Medulla oblongata (tissue), 1 donor: ENCODE data around the gene ZEB2.

Experiments
- DNase-seq: peaks from one replicate; pipeline ENCODE4 v3.0.0-alpha.2; 2015; ENCODE audit errors: extremely low spot score

ZEB2 gene

DNA sequence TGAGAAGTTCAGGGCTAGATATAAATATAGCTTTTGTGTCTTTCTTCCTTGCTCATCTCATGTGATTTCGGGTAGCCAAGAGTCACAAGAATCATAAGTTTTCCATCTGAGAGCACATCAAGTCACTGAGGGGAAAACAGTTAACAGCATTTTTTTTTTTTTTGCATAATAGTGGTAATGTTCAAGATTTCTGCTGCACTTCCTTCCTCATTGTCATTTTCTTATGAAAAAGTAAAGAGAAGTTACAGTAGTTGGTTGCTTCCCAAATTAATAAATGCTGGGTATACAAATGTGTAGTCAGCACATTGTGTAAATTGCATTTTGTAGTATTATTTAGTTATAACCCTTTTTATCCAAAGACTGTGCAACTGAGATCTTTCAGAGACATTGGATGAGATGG, 93.6 kb downstream of the ZEB2 start:
- no peak for DNase-seq

DNA sequence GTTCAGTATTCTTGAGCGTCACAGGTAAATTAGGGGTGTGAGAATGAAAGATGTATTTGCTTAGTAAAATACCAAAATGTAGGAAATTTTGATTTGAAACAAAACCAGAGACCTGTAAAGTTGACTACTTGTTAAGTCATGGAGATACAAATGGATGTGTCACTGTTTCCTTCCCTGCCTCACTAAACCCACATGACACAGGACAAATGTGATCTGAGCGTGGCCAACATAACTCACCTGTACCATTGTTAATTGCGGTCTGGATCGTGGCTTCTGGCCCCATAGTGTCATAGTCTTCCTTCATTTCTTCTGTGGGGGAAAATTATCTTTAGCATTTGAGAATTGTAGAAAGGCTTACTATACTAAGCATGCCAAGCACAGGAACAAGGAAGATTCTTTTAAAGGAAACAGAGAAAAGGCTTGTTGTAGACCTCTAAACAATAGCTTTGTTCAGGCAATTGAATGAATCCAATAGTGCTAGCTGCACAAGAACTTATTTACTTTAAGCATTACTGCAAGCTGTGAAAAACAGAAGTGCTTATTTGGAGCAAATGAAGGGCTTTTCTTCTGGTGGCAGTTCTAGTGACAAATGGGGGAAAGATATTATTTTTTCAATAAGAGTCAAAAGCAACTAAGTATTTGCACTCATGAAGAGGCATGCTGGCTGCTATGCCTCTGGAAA, 95.2 kb downstream of the ZEB2 start:
- DNase-seq: peak; percentile 92

DNA sequence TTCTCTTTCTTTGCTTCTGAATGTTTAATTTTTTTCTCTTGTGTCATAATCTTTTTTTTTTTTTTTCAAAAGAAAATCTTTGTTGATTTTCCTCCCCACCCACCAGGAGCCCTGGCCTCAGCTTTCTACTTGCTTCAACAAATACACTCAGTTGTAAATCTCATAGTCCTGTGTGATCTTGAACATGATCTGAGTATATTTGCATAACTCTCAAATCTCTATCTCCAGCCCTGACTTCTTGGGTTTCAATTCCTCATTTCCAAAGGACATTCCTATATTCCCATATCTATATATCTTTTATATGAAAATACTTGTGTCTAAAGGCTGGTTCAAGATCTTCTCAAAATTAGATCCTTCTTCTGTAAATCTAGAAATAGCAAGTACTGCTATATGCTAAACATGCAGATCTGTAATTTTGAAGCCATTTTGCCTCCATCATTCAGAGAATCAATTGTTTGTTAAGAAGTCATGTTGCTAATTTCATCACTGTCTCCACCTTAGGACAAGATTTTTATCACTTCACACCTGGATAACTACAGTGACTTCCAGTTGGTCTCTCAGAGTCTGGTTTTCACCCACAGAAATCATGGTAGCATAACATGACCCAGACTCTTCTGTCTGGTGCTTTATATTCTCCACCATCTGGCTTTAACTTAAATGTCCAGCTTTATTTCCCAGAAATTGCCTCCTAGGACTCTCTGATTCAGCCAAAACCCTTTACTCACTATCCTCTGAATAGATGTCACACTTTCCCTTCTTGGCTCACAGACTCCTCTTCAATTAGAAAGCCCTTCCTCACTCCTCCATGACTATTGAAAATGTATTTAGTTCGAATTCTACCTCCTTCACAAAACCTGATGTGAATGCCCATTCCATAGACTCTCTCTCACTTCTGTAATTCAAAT, 98.1 kb downstream of the ZEB2 start:
- no peak for DNase-seq

DNA sequence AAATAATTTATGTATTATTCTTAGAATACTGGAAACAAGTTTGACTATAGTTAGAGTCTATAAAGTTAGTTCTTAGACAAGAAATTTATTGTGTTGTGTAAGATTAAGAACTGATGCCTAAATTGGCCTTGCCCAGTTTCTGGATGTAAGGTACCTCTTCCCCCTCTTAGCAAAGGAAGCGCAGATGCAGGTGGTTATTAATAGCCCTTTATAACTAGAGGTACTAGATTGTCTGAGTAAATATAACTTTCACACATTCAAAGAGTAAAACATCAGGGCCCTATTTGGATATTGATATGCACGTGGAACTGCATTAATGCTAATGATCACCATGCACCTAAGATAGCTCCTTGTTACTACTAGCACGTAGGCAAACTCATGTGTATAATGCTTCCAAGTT, 100.7 kb downstream of the ZEB2 start:
- DNase-seq: no peak

DNA sequence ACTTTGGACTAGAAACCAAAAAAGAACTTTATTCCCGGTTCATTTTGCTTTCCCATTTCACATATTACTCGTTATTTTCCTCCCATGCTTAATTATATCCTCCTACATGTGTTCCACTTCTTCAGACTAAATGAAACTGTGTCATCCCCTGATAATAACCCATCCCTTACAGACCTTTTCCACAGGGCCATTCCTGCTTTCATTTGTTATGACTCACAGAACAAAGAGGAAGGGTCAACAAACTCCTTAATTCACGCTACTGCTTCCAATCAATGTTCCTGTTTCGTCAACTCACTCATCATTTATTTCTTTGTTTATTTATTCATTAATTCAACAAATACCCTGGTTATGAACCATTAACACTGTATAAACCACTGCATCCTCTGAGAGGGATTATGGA, 104.5 kb downstream of the ZEB2 start:
- DNase-seq: no peak

DNA sequence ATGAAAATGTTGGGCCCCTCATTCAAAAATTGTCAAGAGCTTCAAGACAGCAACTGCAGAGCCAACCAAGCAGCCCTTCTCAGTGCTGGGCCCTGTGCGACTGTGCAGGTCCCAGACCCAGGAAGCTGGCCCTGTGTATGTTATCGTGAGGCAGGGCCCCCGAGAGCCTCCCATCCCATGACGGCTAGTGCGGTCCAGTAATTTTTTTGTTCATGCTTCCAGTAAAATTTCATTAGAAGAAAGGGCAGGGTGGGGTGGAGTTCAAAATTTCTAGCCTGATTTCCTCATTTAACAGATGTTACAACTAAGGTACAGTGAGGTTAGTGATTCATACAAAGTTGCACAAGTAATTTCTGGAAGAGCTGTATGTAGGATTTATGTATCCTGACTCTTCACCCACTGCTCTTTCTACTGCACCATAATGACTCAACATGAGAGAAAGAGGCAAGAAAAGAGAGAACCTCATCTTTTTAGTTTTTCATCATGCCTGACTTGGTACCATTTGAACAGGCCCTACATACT, 105.5 kb downstream of the ZEB2 start:
- DNase-seq: no peak

DNA sequence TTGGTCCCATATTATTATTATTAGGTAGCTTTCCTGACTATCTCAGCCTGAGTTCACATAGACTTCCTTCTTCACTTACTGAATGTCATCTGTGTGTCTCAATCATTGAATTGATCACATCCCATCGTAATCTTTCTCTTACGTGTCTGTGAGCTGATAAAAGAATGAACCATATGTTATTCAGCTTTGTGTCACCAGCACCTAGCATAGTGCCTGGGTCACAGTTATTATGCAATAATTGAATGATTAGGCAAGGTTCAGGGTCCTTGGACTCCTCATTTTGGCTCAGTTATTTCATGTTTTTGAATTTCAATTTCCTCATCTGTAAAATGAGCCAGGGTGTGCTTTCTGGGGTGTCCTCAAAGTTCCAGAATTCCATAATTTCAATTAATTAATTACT, 107.2 kb downstream of the ZEB2 start:
- no peak for DNase-seq

DNA sequence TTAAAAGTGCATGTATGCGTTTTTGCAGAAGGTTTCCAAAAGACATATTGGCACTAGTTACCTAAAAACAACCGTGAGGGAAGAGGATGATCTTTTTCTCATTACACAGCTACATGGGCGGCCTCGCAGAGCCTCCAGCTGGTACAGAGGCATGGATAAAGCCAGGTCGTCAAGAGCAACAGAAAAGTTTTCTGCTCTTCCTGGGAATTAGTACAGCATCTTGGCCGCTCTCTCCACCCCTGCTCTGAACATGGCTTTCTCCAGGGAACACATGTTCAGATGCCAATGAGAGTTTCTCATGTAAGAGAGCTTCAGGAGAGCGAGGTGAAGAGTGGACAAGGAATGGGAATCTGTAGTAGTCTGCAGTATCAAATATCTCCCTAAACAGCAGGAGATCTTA, 108.4 kb downstream of the ZEB2 start:
- DNase-seq: no peak

DNA sequence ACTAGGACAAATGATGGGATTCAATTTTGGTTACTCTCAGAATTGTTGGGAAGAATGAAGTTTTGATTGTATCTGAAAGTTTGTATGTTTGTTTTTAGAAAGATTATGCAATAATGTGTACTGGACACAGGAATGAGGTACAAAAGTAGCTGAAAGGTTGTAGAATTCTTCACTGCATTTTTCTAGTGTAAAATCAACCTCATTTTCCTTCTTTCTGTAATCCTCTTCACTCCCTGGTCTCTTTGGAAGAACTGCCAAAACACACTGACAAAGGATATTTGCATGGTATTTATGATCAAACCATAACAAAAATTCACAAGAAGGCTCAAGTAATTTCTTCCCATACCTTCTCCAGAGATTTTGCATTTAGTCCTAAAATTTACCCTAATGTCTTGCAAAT, 110.7 kb downstream of the ZEB2 start:
- DNase-seq: no peak

DNA sequence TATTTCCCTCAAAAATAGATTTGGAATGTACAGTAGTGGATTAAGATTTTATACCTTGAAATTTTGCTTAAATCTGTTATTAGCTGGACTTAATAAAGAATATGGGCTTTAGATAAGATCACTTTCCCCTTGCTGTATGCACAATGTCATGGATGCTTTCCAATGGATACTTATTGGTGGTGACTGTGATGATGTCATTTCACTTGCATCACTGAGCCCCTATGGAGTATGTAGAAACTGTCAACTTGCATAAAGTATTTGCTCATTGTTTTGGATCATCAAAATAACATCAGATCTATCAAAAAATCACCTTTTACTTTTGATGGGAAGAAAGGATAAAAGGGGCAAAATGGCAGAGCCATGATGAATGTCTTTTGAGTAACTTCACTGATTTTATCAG, 112.7 kb downstream of the ZEB2 start:
- DNase-seq: no peak

DNA sequence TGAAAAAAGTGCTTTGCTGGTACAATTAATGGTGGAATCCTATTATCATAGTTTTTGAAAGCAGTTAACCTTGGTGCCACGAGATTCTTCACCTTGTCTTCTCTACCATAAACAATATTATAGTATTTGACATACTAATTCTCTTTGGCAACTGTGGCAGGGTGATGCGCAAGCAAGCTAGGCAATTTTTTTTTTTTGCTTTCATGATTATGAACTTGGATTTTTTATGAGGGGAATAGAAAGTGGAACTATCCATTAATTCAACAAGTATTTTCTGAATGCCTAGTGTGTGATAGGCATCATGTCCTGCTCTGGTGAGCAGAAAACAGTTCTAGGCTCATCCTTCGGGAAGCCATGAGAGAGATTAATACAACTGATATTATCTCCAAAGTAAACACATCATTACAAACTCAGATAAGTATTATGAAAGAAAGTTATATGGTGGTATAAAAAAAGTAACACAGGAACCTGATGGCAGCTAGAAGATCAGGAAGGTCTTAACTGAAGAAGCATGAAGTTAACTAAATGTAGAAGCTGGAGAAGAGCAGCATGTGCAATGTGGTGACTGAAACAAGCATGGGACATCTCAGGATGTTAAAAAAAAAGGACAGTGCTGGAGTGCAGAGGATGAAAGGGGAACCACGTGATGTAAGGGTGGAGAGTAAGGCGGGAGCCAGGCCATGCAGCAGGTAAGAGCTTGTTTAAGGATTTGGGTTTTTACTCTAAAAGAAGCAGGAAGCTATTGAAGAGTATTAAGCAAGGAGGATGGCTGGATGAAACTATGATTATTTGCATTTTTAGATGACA, 113.7 kb downstream of the ZEB2 start:
- DNase-seq: no peak

DNA sequence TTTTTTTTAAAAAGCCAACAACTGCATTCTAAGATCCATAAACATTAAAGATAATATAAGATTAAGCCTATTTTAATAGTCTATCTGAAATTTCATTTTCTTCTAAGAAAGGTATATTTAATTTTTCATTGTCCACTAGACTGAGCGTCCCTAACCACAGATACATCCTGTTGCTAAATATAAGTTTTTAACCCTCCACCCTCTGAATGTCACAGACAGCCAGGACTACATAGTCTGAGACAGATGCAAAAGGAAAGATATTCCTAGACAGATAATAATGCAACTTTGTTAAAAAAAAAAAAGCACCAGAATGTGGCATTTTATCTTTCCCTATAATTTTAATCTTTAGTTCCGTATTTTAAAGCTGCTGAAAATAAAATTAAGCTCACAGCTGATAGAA, 114.6 kb downstream of the ZEB2 start:
- DNase-seq: no peak

DNA sequence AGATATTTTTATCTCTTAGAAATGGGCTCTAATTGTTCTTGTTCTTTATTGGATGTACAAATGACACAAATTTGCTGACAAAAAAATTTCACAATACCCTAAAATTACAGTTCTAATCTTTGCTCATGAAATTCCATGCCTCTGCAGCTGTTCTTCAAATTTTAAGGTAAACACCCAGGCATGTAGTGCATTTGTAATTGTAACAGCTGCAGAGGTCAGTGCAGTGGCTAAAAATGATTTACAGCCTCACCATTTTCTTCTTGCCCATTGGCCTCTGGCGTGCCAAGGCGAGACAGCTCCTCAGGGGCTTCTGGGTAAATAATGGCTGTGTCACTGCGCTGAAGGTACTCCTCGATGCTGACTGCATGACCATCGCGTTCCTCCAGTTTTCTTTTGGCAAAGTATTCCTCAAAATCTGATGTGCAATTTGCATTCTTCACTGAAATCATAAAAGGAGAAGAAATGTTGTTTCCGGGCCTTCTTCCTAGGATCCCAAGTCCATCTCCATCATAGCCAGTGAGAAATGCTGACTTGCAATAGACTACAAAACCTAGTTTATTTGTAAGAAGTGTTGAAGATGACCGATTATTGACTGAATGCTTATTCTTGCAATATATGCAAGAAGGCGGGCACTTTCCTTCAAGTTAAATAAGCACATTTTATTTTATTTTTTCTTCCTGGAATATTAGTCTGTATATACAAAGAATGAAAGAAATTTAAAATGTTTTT, 115.2 kb downstream of the ZEB2 start:
- DNase-seq: no peak

DNA sequence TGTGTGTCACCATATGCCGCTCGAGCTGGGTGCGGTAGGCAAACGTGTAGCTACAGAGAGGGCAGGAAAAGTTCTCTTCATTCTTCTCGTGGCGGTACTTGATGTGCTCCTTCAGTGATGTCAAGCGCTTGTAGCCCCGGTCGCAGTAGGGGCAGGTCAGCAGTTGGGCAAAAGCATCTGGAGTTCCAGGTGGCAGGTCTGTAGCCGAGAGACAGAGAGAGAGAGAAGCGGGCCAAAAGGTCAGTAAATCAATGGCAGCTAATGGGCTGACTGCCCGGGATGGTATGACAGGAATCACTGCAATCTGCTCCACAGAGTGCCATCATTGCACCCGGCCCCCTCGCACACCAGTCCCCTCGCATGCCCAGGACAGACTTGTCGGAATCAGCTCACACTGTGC, 116.0 kb downstream of the ZEB2 start:
- no peak for DNase-seq

DNA sequence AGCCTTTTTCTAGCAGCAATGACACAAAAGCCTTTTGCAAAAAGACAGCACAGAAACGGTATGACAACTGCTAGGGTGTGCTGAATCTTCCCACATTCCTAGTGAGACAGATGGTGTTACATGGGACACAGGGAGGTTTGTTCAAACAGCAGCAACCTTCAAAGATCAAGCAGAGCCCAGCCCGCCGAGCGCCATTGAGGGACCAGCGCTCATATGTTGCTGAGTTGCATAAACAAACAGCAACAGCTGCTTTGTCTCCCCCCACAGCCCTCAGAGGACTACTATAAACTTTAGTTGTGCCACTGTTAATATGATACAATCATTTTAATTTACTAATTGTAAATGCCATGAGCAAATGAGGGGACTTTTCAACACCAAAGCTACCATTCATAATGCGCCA, 117.7 kb downstream of the ZEB2 start:
- peak; percentile 51 for DNase-seq

DNA sequence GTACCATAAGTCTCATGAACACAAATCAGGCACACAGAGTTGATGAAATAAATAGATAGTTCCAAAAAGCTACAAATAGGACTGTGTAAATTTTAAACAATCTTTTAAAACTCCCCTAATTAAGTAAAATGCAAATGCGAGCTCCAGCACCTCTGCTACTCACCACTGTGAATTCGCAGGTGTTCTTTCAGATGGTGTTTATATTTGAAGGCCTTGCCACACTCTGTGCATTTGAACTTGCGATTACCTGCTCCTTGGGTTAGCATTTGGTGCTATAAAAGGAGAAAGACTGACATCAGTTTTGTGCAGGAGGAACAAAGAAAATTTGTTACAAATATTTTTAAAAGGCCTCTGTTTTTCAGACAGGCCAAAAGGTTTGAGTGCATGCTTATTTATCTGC, 118.9 kb downstream of the ZEB2 start:
- DNase-seq: no peak

DNA sequence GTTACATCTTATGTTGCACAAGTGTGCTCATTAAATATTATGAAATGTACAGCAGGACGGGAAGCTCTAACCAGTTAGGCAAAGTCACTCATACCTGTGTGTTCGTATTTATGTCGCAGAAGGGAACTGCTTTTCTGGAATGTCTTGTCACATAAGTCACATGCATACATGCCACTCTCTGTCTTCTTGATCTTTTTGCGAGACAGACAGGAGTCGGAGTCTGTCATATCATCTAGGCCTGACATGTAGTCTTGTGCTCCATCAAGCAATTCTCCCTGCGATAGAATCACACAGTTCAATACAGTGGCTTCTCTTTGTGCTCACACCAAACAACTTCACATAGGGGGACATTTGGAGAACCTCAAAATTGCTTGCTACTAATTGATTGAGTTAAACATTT, 123.6 kb downstream of the ZEB2 start:
- no peak for DNase-seq

DNA sequence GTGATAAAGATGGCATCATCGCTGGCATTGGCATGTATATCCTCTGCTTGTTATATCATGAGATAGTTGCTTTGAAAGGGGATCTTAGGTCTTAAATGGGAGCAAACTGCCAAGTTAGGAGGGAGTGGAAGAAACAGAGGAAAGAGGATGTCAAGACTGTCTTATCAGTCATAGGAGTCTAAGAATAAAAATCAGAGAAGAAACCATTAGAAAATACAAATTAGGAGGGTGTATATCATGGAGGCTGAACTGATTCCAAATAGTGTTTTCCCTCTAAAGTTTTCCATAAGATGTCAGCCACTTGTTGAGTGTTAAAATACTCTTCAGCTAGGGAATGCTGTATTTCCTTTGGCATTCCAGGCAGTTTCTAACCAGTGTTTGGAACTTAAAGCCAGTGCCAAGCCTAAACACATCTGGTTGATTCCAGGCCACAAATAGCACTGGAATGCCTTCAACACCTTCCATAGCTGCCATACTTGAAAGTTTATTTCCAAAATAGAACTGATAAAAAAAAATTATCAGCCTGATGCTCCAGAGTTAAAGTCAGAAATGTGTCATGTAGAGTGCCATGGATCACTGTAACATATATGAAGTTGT, 129.4 kb downstream of the ZEB2 start:
- no peak for DNase-seq

DNA sequence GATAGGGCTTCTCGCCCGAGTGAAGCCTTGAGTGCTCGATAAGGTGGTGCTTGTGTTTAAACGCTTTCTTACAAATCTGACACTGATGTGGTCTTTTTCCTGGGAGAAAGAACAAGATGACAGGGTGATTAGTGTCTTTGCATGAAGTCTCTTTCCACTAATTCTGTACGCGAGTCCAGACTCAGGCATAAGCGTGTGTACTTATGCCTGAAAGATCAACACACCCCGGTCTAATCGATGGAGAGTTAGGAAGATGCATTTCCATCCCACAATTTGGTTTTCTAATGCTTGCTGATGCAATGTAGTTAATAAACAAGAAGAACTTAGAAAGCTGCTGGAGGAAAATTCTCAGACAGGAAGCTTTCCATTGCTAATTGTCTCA, 130.0 kb downstream of the ZEB2 start:
- DNase-seq: no peak

DNA sequence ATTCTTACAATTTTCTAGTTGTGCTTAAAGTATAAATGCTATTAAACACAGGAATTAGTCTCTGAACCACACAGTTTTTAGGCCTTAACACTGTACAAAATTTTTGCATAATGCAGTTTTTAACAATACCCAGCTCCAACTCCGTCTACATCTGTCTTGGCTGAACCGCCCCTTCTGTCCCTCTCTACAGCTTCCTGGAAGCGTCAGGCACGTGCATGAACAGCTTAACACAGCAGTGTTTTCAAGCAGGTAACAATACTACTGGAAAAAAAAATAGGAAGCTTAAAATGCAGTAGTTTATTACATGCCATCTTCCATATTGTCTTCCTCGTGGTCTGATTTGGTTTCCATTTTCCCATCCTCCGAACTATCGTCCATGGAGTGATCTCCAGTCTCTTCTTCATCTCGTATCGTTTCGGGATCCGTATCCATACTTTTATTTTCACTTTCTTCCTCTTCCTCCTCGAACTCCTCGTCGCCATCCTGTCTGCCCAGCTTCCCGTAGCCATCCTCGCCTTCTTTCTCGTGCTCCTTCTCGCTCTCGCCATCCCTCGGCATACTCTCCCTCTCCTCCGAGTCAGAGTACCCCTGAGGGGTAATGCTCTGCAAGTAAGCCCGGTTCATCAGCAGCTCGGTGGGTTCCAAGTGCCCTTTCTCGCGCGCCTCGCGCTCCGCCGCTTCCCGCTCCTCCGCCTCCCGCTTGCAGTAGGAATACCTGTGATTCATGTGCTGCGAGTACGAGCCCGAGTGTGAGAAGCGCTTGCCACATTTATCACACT, 130.6 kb downstream of the ZEB2 start:
- no peak for DNase-seq
